ENCODE data around the gene ISCA2.

DNA sequence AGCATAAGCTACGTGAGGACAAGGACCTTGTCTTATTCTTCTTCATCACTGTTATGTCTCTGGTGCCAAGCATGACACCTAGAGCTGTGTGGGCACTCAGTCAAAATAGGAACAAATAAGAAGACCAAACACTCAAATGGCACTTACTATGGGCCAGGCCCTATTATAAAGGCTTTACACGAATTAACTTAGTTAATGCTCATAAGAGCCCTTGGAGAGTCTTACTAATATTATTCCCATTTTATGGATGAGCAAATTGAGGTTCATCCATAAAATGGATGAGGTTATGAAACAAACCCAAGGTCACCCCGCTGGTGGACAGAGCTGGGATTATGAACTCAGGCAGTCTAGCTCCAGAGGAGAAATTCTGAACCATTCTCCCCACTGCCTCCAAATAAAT lies 47.7 kb downstream of the ISCA2 start:
- TF ChIP-seq CTCF (IDR thresholded peaks at IDR 0.05) (no peak), POLR2A (IDR thresholded peaks at IDR 0.05) (no peak), POLR2AphosphoS5 (IDR thresholded peaks at IDR 0.05) (no peak)
